Lung (tissue), 12 donors: Measurements from ENCODE around the gene IL23R. TPM values are rescaled to one million over a fixed set of nuclear protein-coding genes. Genes with fewer than 3 reads are reported as not detected.

ENCODE experiments used
- ATAC-seq: fragments of 200-7000 bp; cut with Tn5 transposase; one replicate; pipeline ENCODE4 v1.9.1; 2020; ENCODE audit warnings: moderate number of reproducible peaks; ENCODE audit not compliant: insufficient read depth, low FRiP score
- DNase-seq, 3 donors: peaks; one replicate each; pipeline ENCODE4 v3.0.0-alpha.2; 2013 to 2017
- H3K27ac ChIP-seq, 2 donors: one replicate each; pipeline ENCODE4 v1.5.1; 2013; ENCODE audit warnings: mild to moderate bottlenecking in 2 of 2, moderate library complexity in 2 of 2, control low read depth in 1 of 2, inconsistent platforms in 1 of 2, low read depth in 1 of 2, low read length in 1 of 2
- H3K27me3 ChIP-seq, 3 donors: one replicate each; pipeline ENCODE4 v1.5.1; 2013; ENCODE audit warnings: low read length in 2 of 3; ENCODE audit not compliant: control insufficient read depth in 3 of 3, insufficient read depth in 3 of 3
- H3K36me3 ChIP-seq, 4 donors: one replicate each; pipeline ENCODE4 v1.5.1; 2013; ENCODE audit warnings: low read length in 4 of 4, mild to moderate bottlenecking in 1 of 4, moderate library complexity in 1 of 4; ENCODE audit not compliant: control insufficient read depth in 4 of 4, insufficient read depth in 4 of 4
- H3K4me1 ChIP-seq, 5 donors: one replicate each; pipeline ENCODE4 v1.5.1; 2013; ENCODE audit warnings: low read length in 5 of 5, mild to moderate bottlenecking in 2 of 5, moderate library complexity in 1 of 5; ENCODE audit not compliant: control insufficient read depth in 5 of 5, insufficient read depth in 5 of 5
- H3K4me3 ChIP-seq: one replicate; pipeline ENCODE4 v1.5.1; 2013; ENCODE audit warnings: mild to moderate bottlenecking, control low read depth, moderate library complexity
- H3K9ac ChIP-seq, 2 donors: one replicate each; pipeline ENCODE4 v1.5.1; 2013; ENCODE audit warnings: low read length in 2 of 2, control low read depth in 1 of 2; ENCODE audit not compliant: insufficient read depth in 1 of 2
- H3K9me3 ChIP-seq, 4 donors: one replicate each; pipeline ENCODE4 v1.5.1; 2013; ENCODE audit warnings: low read length in 3 of 4, mild to moderate bottlenecking in 1 of 4, moderate library complexity in 1 of 4; ENCODE audit not compliant: control insufficient read depth in 4 of 4, insufficient read depth in 3 of 4
- WGBS, 2 donors: extraction: QIAGEN DNeasy Blood & Tissue Kit; methylation state at CpG; one replicate each; pipeline ENCODE4 v1.1.7; 2013; 5-methylcytosine and 5-hydroxymethylcytosine counted together
- polyA plus RNA-seq, 2 donors: library from polyadenylated mRNA; stranded (reverse); fragments of 200-250 nt; gene quantifications; one replicate each; pipeline ENCODE4 v1.2.1, GENCODE V29; 2013
- total RNA-seq, 2 donors: library from RNA; depleted of rRNA in 1 of 2; stranded (reverse); fragments of >200 nt in 1 of 2; gene quantifications; one replicate each; pipeline ENCODE4 v1.2.1, GENCODE V29; 2014 to 2021
- TF ChIP-seq, protein P1 (sequence below): IDR thresholded peaks from 2 replicates; pipeline ENCODE4 v1.5.1; 2012; ENCODE audit warnings: mild to moderate bottlenecking; ENCODE audit errors: control extremely low read depth, extremely low read depth
- donor health status: control.
- donor health status: control.
- donor health status: Bipolar disorder and iron deficiency.
- donor health status: healthy.
- donor health status: DM: yes; HTN: yes; CAD: no.

IL23R gene
- total and polyA plus RNA-seq, 4 donors = 0.03 to 0.60 (median 0.15) TPM; not detected in 1

- H3K9ac ChIP-seq = peak overlapping the region in 1 of 2 donors; percentile 44
- WGBS, 2 donors = 48 to 51% methylated on average over 2 of the region's 2 CpGs
- no peak overlapping the region for H3K27ac ChIP-seq
- H3K4me3 ChIP-seq = no peak overlapping the region
- peaks cover 0 to 12% (median 0%) of the 10 kb centered on the region in 5 donors for H3K4me1 ChIP-seq
- DNase-seq (peak; percentile 55 to 93 (median 88)), ATAC-seq (no peak)
- no peaks in the 10 kb centered on the region for H3K27me3 ChIP-seq
- no peaks in the 10 kb centered on the region for H3K9me3 ChIP-seq
- H3K36me3 ChIP-seq = no peaks in the 10 kb centered on the region
- TF ChIP-seq, protein P1, sequence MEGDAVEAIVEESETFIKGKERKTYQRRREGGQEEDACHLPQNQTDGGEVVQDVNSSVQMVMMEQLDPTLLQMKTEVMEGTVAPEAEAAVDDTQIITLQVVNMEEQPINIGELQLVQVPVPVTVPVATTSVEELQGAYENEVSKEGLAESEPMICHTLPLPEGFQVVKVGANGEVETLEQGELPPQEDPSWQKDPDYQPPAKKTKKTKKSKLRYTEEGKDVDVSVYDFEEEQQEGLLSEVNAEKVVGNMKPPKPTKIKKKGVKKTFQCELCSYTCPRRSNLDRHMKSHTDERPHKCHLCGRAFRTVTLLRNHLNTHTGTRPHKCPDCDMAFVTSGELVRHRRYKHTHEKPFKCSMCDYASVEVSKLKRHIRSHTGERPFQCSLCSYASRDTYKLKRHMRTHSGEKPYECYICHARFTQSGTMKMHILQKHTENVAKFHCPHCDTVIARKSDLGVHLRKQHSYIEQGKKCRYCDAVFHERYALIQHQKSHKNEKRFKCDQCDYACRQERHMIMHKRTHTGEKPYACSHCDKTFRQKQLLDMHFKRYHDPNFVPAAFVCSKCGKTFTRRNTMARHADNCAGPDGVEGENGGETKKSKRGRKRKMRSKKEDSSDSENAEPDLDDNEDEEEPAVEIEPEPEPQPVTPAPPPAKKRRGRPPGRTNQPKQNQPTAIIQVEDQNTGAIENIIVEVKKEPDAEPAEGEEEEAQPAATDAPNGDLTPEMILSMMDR = no peak
Measured at GRCh38 chr1:67135354-67135753, 30.9 kb upstream of the IL23R start.

- Histone ChIP-seq H3K9ac (no peak overlapping the region), H3K4me1 (peaks cover 0 to 12% (median 0%) of the 10 kb centered on the region in 5 donors), H3K9me3 (no peaks in the 10 kb centered on the region), H3K36me3 (no peaks in the 10 kb centered on the region), H3K27ac (no peak overlapping the region), H3K4me3 (no peak overlapping the region), H3K27me3 (no peaks in the 10 kb centered on the region)
- TF ChIP-seq, protein P1 = no peak
- DNase-seq (no peak), ATAC-seq (no peak)
- WGBS, 2 donors = 71 to 78% methylated on average over 4 of the region's 4 CpGs
Measured at GRCh38 chr1:67137307-67137753, 28.9 kb upstream of the IL23R start.

GRCh38 chr1:67138813-67139499 is 27.3 kb upstream of the IL23R start:
- H3K4me3 ChIP-seq = no peak overlapping the region
- H3K36me3 ChIP-seq = no peaks in the 10 kb centered on the region
- WGBS, 2 donors = 86 to 94% methylated on average over 3 of the region's 3 CpGs
- no peak for ATAC-seq
- H3K4me1 ChIP-seq = peaks cover 0 to 12% (median 0%) of the 10 kb centered on the region in 5 donors
- TF ChIP-seq, protein P1 = no peak
- peak in 1 of 3 donors; percentile 16 for DNase-seq
- no peaks in the 10 kb centered on the region for H3K27me3 ChIP-seq
- H3K27ac ChIP-seq = no peak overlapping the region
- H3K9ac ChIP-seq = no peak overlapping the region
- H3K9me3 ChIP-seq = no peaks in the 10 kb centered on the region
